ENCODE data around the gene CARS1.

The CARS1 gene

GRCh38 chr11:3040881-3041280 is 16.3 kb downstream of the CARS1 start:
- Histone ChIP-seq H3K4me1 (ENCODE audit: low read depth, poor library complexity, severe bottlenecking) (no peaks in the 10 kb centered on the region), H3K79me2 (ENCODE audit: insufficient read depth, low read depth) (peaks cover 13% of the 10 kb centered on the region; the same call in 1 of the 2 replicates), H3K27ac (no peak overlapping the region), H3K36me3 (ENCODE audit: insufficient read depth) (no peaks in the 10 kb centered on the region), H2AFZ (ENCODE audit: low read depth) (no peak overlapping the region), H3K4me2 (no peak overlapping the region), H3K27me3 (ENCODE audit: insufficient read depth, low read depth) (no peaks in the 10 kb centered on the region), H3K4me3 (IDR thresholded peaks at IDR 0.05; ENCODE audit: insufficient read depth, low read depth, low read length) (no peak overlapping the region), H4K20me1 (ENCODE audit: insufficient read depth) (no peaks in the 10 kb centered on the region), H3K9ac (no peak overlapping the region)
- no peak for TF ChIP-seq CTCF (conservative IDR thresholded peaks at IDR 0.05; ENCODE audit: low read depth, low read length)

GRCh38 chr11:3037945-3038271 is 19.3 kb downstream of the CARS1 start:
- Histone ChIP-seq H3K27me3 (ENCODE audit: insufficient read depth, low read depth) (no peaks in the 10 kb centered on the region), H3K27ac (no peak overlapping the region), H3K79me2 (ENCODE audit: insufficient read depth, low read depth) (no peaks in the 10 kb centered on the region; the same call in 1 of the 2 replicates), H4K20me1 (ENCODE audit: insufficient read depth) (no peaks in the 10 kb centered on the region), H3K4me2 (no peak overlapping the region), H3K9ac (no peak overlapping the region), H3K36me3 (ENCODE audit: insufficient read depth) (no peaks in the 10 kb centered on the region), H3K4me1 (ENCODE audit: low read depth, poor library complexity, severe bottlenecking) (no peaks in the 10 kb centered on the region), H2AFZ (ENCODE audit: low read depth) (no peak overlapping the region), H3K4me3 (IDR thresholded peaks at IDR 0.05; ENCODE audit: insufficient read depth, low read depth, low read length) (no peak overlapping the region)
- TF ChIP-seq CTCF (conservative IDR thresholded peaks at IDR 0.05; ENCODE audit: low read depth, low read length) = no peak

DNA sequence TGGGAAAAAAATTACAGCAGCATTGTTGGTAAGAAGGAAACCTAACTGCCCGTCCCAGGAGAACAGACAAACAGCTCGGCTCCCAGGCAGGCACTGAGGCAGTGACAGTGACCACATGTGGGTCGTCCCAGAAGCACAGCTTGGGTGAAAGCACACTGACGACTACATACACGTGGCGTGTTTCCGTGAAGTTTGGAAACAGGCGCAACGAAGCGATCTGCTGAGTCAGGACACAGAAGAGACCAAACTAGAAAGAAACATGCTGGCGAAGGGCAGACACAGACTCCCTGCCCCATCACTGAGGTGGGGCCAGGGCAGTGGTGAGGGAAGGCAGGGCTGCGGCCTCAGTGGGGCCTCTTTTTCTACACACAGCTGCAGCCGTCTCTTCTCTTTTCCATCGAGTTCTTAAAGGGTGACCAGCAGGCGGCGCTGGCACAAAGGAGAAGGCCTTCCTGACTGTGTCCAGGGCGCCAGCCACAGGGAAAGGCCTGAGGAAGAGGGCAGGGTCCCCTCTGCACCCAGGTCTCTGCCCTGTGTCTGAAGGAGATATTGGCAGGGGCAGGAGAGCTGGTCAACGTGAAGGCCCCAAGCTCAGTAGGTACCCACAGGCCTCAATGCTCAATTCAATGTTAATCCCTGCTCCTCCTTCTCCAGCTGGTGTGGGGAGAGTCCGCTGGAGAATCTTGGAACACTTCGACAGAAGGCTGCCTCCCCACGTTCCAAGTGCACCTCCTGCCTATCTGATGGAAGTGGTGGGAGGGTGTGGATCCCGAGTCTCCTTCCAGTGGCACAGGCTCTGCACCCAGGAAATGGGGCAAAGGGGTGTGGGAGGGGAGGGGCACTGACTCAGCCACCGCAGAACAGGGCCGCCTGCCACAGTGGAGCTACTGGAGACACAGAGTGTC is 19.9 kb downstream of the CARS1 start:
- no peaks in the 10 kb centered on the region; the same call in 1 of the 2 replicates for H3K79me2 ChIP-seq (ENCODE audit: insufficient read depth, low read depth)
- H3K4me2 ChIP-seq = no peak overlapping the region
- H3K27me3 ChIP-seq (ENCODE audit: insufficient read depth, low read depth) = no peaks in the 10 kb centered on the region
- TF ChIP-seq CTCF (conservative IDR thresholded peaks at IDR 0.05; ENCODE audit: low read depth, low read length) = peak; percentile 77
- no peak overlapping the region for H3K4me3 ChIP-seq (IDR thresholded peaks at IDR 0.05; ENCODE audit: insufficient read depth, low read depth, low read length)
- H3K9ac ChIP-seq = no peak overlapping the region
- H3K4me1 ChIP-seq (ENCODE audit: low read depth, poor library complexity, severe bottlenecking) = no peaks in the 10 kb centered on the region
- no peak overlapping the region for H3K27ac ChIP-seq
- no peaks in the 10 kb centered on the region for H4K20me1 ChIP-seq (ENCODE audit: insufficient read depth)
- no peak overlapping the region for H2AFZ ChIP-seq (ENCODE audit: low read depth)
- H3K36me3 ChIP-seq (ENCODE audit: insufficient read depth) = no peaks in the 10 kb centered on the region

- no peak for TF ChIP-seq CTCF (conservative IDR thresholded peaks at IDR 0.05; ENCODE audit: low read depth, low read length)
- Histone ChIP-seq H3K4me3 (IDR thresholded peaks at IDR 0.05; ENCODE audit: insufficient read depth, low read depth, low read length) (no peak overlapping the region), H3K79me2 (ENCODE audit: insufficient read depth, low read depth) (no peaks in the 10 kb centered on the region; the same call in 1 of the 2 replicates), H3K27me3 (ENCODE audit: insufficient read depth, low read depth) (no peaks in the 10 kb centered on the region), H4K20me1 (ENCODE audit: insufficient read depth) (no peaks in the 10 kb centered on the region), H3K4me2 (no peak overlapping the region), H3K27ac (no peak overlapping the region), H3K36me3 (ENCODE audit: insufficient read depth) (no peaks in the 10 kb centered on the region), H3K4me1 (ENCODE audit: low read depth, poor library complexity, severe bottlenecking) (no peaks in the 10 kb centered on the region), H2AFZ (ENCODE audit: low read depth) (no peak overlapping the region), H3K9ac (no peak overlapping the region)
Measured at GRCh38 chr11:3036419-3036818, 20.8 kb downstream of the CARS1 start.
